Right lung (tissue), 5 donors: ENCODE data around the gene DDIT4L. TPM values are rescaled to one million over a fixed set of nuclear protein-coding genes. Genes with fewer than 3 reads are reported as not detected.
"Not testable (repeated sequence)": the region's sequence is repeated elsewhere in the genome, so short reads cannot be mapped to it uniquely, and the experiment has no call there.

Experiments
- DNase-seq, 2 donors: peaks; one replicate each; pipeline ENCODE4 v3.0.0-alpha.2; 2013
- polyA plus RNA-seq, 5 donors: library from polyadenylated mRNA; unstranded; fragments of 120-200 nt; gene quantifications; one replicate each; pipeline versions ENCODE4 v1.2.1 to v1.2.3, GENCODE V29; 2013; ENCODE audit warnings: inconsistent platforms in 1 of 5, low replicate concordance in 1 of 5; ENCODE audit not compliant: insufficient read length in 5 of 5, insufficient read depth in 1 of 5

Gene DDIT4L
- polyA plus RNA-seq, 5 donors = 1.3 to 1.7 (median 1.5) TPM

GRCh38 chr4:100166297-100167039 is 23.8 kb downstream of the DDIT4L start:
- DNase-seq = no peak

DNA sequence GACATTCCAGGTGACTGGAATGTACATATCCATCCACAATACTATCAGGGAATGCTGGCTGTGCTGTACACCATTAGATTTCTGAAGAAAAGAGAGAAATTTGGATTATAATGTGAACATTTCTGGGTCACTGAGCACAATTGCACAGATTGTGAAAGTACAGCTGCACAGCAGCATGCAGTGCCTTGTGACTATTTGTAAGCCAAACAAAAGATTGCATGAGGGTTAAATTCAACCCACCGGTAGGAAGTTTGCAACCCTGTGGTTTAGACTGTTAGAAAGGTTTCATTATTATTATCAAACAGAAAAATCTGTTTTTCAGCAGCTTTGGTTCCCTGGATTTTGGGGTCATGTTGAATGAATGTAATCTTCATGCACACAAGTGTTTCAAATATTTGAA is 24.5 kb downstream of the DDIT4L start:
- no peak for DNase-seq

DNA sequence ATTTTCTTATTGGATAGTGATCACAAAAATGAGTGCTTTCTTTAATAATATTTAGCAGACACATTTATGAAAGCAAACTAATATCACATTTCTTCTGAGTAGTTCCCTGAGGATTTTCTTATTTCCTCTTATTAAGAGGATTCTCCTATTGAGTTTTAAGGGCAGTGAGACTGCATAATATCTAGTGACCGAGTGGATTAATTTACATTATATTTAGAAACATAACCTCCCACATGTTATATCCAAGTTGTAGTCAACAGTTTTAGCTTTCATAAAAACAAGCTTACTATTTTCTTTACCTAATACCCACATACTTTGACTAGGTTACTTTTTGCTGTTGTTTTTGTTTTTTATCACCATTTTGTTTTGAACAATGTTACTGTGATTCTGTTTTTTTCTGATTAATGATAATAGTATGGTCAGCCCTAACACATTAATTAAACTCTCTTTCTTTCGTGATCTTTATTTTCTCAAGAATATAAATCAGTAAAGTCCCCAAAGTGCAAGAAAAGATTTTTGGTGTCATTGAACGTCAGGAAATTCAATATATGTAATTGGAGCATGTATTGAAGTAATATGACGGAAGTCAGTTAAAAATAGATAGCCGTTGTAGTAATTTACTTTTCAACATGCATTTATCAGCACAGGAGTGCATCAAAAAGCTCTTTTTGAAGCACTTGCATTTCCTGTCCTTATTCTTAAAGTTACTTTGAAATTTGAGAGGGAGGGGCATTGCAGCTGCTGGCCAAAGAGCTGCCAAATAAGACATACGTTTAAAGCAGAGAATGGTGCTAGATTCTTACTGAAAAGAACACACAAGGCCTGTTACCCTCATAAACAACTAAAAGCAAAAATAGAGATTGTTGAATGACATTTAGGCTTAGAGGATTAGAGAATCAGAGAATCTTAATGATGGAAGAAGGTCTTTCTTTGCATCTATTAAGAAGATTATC is 25.2 kb downstream of the DDIT4L start:
- DNase-seq = no peak

DNA sequence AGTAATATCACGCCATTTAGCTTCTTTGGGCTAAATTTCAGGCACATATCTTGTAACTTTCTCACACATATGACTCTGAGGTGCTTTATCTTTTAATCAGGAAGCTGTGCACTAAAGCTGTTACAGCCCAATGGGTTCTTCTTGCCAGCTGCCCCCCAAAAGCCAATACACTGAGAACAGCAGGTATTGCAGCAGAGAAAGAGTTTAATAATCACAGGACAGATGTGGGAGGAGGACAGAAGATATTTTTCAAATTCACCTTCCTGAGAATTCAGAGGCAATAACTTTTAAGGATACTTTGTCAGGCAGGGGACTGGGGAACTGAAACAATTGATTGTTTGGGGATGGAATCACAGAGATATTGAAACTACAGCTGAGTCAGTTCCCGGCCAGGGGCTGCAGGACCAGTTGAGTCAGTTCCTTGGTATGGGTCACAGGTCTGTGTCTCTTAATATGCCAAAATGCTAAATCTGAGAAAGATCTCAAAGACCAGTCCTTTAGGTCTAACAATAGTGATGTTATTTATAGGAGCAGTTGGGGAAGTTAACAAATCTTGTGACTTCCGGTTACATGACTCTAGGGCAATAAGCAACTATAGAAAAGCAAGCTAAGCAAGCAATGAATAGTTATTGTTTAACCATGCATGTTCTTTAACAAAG is 28.1 kb downstream of the DDIT4L start:
- DNase-seq = no peak

GRCh38 chr4:100149190-100149589 is 41.1 kb downstream of the DDIT4L start:
- no peak for DNase-seq

GRCh38 chr4:100147684-100148083 is 42.6 kb downstream of the DDIT4L start:
- DNase-seq = no peak

GRCh38 chr4:100147198-100147597 is 43.1 kb downstream of the DDIT4L start:
- DNase-seq = no peak

GRCh38 chr4:100146756-100147155 is 43.5 kb downstream of the DDIT4L start:
- DNase-seq = no peak

GRCh38 chr4:100137320-100137719 is 52.9 kb downstream of the DDIT4L start:
- not testable (repeated sequence) for DNase-seq

Other genes with a start within 250 kb of the DDIT4L start
- 10 to 100 TPM; 30.0 to 57.8 (median 50.5) TPM for gene DNAJB14, start 243.8 kb downstream of the DDIT4L start, polyA plus RNA-seq
- gene H2AZ1, start 240.2 kb downstream of the DDIT4L start, polyA plus RNA-seq = 100 to 1,000 TPM; 343 to 638 (median 414) TPM